GM19239 (cell line): Measurements from ENCODE around the gene GLIS1.

Source experiments
- DNase-seq: peaks from one replicate; pipeline ENCODE4 v3.0.0; 2011; ENCODE audit warnings: low spot score; ENCODE audit not compliant: insufficient read length
- FAIRE-seq: peaks from 2 replicates; lab custom pipeline; 2011; peaks lifted over from hg19 to GRCh38; lab: Jason Lieb, UNC

The GLIS1 gene

GRCh38 chr1:53737648-53738204, 1.2 kb downstream of the GLIS1 start:
- DNase-seq (no peak), FAIRE-seq (no peak)

GRCh38 chr1:53736290-53736689, 2.7 kb downstream of the GLIS1 start:
- no peak for FAIRE-seq
- DNase-seq, result no peak

- no peak for FAIRE-seq
- no peak for DNase-seq
These were observed 3.3 kb downstream of the GLIS1 start for GRCh38 chr1:53735681-53736080.

GRCh38 chr1:53735261-53735660, 3.7 kb downstream of the GLIS1 start:
- no peak for FAIRE-seq
- no peak for DNase-seq

- no peak for DNase-seq
- FAIRE-seq, result no peak
These were observed 4.2 kb downstream of the GLIS1 start for GRCh38 chr1:53734650-53735211.

- DNase-seq (no peak), FAIRE-seq (no peak)
These were observed 4.9 kb downstream of the GLIS1 start for GRCh38 chr1:53733975-53734649.

- FAIRE-seq, result no peak
- DNase-seq, result no peak
These were observed 5.5 kb downstream of the GLIS1 start for GRCh38 chr1:53733447-53733931.

- DNase-seq, result no peak
- FAIRE-seq, result no peak
These were observed 6.0 kb downstream of the GLIS1 start for GRCh38 chr1:53732912-53733317.

GRCh38 chr1:53732409-53732808, 6.6 kb downstream of the GLIS1 start:
- FAIRE-seq, result no peak
- DNase-seq, result no peak

- FAIRE-seq (no peak), DNase-seq (no peak)
These were observed 7.1 kb downstream of the GLIS1 start for GRCh38 chr1:53731779-53732305.

- no peak for FAIRE-seq
- DNase-seq, result no peak
These were observed 7.8 kb downstream of the GLIS1 start for GRCh38 chr1:53731043-53731600.

- DNase-seq (no peak), FAIRE-seq (no peak)
These were observed 8.6 kb downstream of the GLIS1 start for GRCh38 chr1:53730224-53730865.

GRCh38 chr1:53729456-53730223, 9.3 kb downstream of the GLIS1 start:
- DNase-seq (no peak), FAIRE-seq (no peak)

GRCh38 chr1:53728702-53729455, 10.1 kb downstream of the GLIS1 start:
- DNase-seq, result no peak
- FAIRE-seq, result no peak

GRCh38 chr1:53728196-53728595, 10.8 kb downstream of the GLIS1 start:
- FAIRE-seq (no peak), DNase-seq (no peak)

GRCh38 chr1:53727461-53728092, 11.4 kb downstream of the GLIS1 start:
- FAIRE-seq (no peak), DNase-seq (no peak)

- no peak for FAIRE-seq
- DNase-seq, result no peak
These were observed 12.9 kb downstream of the GLIS1 start for GRCh38 chr1:53726009-53726600.

- no peak for DNase-seq
These were observed 13.7 kb downstream of the GLIS1 start for GRCh38 chr1:53725238-53725689.

More at GRCh38 chr1:53725238-53725689, 13.7 kb downstream of the GLIS1 start:
- FAIRE-seq, result no peak
